Lower lobe of right lung (tissue), 2 donors: ENCODE data around the gene PPP1R37. TPM values are rescaled to one million over a fixed set of nuclear protein-coding genes. Genes with fewer than 3 reads are reported as not detected.
A peak's percentile ranks its signal among the peaks of the same experiment; 100 is the strongest.

Experiments
- ATAC-seq, 2 donors: fragments of 200-7000 bp; cut with Tn5 transposase; one replicate each; pipeline ENCODE4 v1.9.1; 2020 to 2022; ENCODE audit warnings: mild to moderate bottlenecking in 2 of 2, moderate library complexity in 2 of 2
- DNase-seq: peaks from one replicate; pipeline ENCODE4 v3.0.0-alpha.2; 2020
- H3K27ac ChIP-seq: fragments of 200-600 bp; one replicate; pipeline ENCODE4 v1.8.0; 2022
- H3K27me3 ChIP-seq: fragments of 200-600 bp; one replicate; pipeline ENCODE4 v1.8.0; 2022; ENCODE audit warnings: low read depth
- H3K36me3 ChIP-seq: fragments of 200-600 bp; one replicate; pipeline ENCODE4 v1.8.0; 2022; ENCODE audit warnings: mild to moderate bottlenecking
- H3K4me1 ChIP-seq: fragments of 200-600 bp; one replicate; pipeline ENCODE4 v1.8.0; 2022
- H3K4me3 ChIP-seq: fragments of 200-600 bp; one replicate; pipeline ENCODE4 v1.8.0; 2022; ENCODE audit warnings: mild to moderate bottlenecking
- H3K9me3 ChIP-seq: fragments of 200-600 bp; one replicate; pipeline ENCODE4 v1.8.0; 2022
- intact Hi-C: fragments of 100-400 bp; cut with DNase I; formaldehyde crosslinking; loops from one replicate; pipeline ENCODE4 v1.11.0; 2022
- total RNA-seq: library from RNA; stranded (reverse); fragmentation: NEBNext Ultra II Directional; extraction: Animal tissue kit (Norgen Biotek cat#: 25700); gene quantifications from one replicate; pipeline ENCODE4 v1.2.1, GENCODE V29; 2021
- TF ChIP-seq, protein P1 (sequence below): fragments of 200-600 bp; IDR thresholded peaks from one replicate; pipeline ENCODE4 v1.8.0; 2022; ENCODE audit warnings: antibody characterized with exemption, mild to moderate bottlenecking
- donor health status: DM: no; HTN: yes; CAD: no; lungs with severe emphysema.

Gene PPP1R37
- total RNA-seq, 1 donor from 2014 or later: 29.1 TPM

GRCh38 chr19:45071545-45071938, 21.4 kb upstream of the PPP1R37 start:
- no peak overlapping the region for H3K4me3 ChIP-seq

GRCh38 chr19:45071969-45072790, 20.8 kb upstream of the PPP1R37 start:
- Histone ChIP-seq H3K9me3 (no peaks in the 10 kb centered on the region), H3K4me3 (no peak overlapping the region), H3K27me3 (no peaks in the 10 kb centered on the region), H3K27ac (no peak overlapping the region), H3K36me3 (peaks cover 52% of the 10 kb centered on the region), H3K4me1 (peaks cover 23% of the 10 kb centered on the region)
- intact Hi-C loops: no loop called here
- ATAC-seq (no peak), DNase-seq (no peak)
- TF ChIP-seq, protein P1, sequence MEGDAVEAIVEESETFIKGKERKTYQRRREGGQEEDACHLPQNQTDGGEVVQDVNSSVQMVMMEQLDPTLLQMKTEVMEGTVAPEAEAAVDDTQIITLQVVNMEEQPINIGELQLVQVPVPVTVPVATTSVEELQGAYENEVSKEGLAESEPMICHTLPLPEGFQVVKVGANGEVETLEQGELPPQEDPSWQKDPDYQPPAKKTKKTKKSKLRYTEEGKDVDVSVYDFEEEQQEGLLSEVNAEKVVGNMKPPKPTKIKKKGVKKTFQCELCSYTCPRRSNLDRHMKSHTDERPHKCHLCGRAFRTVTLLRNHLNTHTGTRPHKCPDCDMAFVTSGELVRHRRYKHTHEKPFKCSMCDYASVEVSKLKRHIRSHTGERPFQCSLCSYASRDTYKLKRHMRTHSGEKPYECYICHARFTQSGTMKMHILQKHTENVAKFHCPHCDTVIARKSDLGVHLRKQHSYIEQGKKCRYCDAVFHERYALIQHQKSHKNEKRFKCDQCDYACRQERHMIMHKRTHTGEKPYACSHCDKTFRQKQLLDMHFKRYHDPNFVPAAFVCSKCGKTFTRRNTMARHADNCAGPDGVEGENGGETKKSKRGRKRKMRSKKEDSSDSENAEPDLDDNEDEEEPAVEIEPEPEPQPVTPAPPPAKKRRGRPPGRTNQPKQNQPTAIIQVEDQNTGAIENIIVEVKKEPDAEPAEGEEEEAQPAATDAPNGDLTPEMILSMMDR: no peak

More at GRCh38 chr19:45071545-45071938, 21.4 kb upstream of the PPP1R37 start:
- no peak overlapping the region for H3K27ac ChIP-seq
- intact Hi-C loops: no loop called here
- DNase-seq (no peak), ATAC-seq (no peak)
- no peaks in the 10 kb centered on the region for H3K9me3 ChIP-seq
- no peaks in the 10 kb centered on the region for H3K27me3 ChIP-seq
- H3K36me3 ChIP-seq: peaks cover 58% of the 10 kb centered on the region
- peaks cover 16% of the 10 kb centered on the region for H3K4me1 ChIP-seq
- TF ChIP-seq, protein P1: no peak

- Histone ChIP-seq H3K27me3 (no peaks in the 10 kb centered on the region), H3K9me3 (no peaks in the 10 kb centered on the region), H3K27ac (peak overlapping the region; percentile 84), H3K36me3 (peaks cover 25% of the 10 kb centered on the region), H3K4me3 (peak overlapping the region; percentile 76), H3K4me1 (peaks cover 41% of the 10 kb centered on the region)
- no peak for ATAC-seq
- TF ChIP-seq, protein P1: no peak
- DNase-seq: no peak
- intact Hi-C loops: no loop called here
These were observed 18.2 kb upstream of the PPP1R37 start for GRCh38 chr19:45074744-45075300.

DNA sequence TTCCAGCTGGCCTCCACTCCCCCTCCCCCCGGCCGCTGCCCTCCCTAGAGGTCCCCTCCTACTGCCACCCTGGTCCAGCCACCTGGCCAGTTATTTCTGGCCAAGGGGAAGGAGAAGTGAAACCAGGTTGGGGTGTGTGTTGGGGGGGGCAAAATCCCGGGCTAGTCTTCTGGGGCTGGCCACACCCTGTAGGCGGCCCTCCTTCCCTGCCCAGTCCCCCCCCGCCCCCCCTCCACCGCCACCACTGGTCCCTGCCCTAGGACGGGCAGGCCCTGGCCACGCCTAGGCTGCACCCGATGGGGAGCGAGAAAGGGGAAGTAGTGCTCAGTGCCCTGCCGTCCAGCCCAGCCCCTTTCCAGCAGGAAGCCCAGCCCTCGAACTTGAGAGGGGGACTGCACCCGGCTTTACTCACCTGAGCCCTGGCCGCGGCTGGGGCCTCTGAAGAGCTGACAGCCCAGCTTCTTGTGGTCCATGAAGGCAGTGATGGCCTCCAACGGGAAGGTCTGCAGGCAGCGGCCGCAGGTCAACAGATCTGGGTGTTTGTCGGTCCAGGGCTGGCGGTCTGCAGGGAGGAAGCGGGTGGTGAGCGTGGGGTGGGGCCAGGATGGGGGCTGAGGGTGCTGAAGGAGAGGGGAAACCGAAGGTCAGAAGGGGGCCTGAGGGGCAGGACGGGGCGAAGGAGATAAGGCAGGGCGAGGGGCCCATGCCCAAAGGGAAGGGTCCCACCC, 17.5 kb upstream of the PPP1R37 start:
- peak overlapping the region; percentile 76 for H3K4me3 ChIP-seq
- H3K9me3 ChIP-seq: no peaks in the 10 kb centered on the region
- no peaks in the 10 kb centered on the region for H3K27me3 ChIP-seq
- intact Hi-C loops: no loop called here
- peaks cover 47% of the 10 kb centered on the region for H3K4me1 ChIP-seq
- peak overlapping the region; percentile 84 for H3K27ac ChIP-seq
- ATAC-seq (peak; percentile 87 to 91), DNase-seq (peak; percentile 95)
- TF ChIP-seq, protein P1: no peak
- peaks cover 19% of the 10 kb centered on the region for H3K36me3 ChIP-seq

- peak; percentile 91 for DNase-seq
- H3K4me1 ChIP-seq: peaks cover 53% of the 10 kb centered on the region
- ATAC-seq: peak; percentile 82 to 85
- peaks cover 11% of the 10 kb centered on the region for H3K36me3 ChIP-seq
- H3K27me3 ChIP-seq: no peaks in the 10 kb centered on the region
- TF ChIP-seq, protein P1: no peak
- H3K27ac ChIP-seq: peak within 1 kb of the TSS; percentile 84
- H3K9me3 ChIP-seq: no peaks in the 10 kb centered on the region
- peak within 1 kb of the TSS; percentile 76 for H3K4me3 ChIP-seq
- intact Hi-C loops: no loop called here
These were observed 16.7 kb upstream of the PPP1R37 start, which contains the start of gene ZNF296 for GRCh38 chr19:45076029-45076850. ZNF296 (minus strand) TSS chr19:45076478; CDS start chr19:45076373, 105 bp downstream.
